ENCODE results near the gene TEPSIN.

The TEPSIN gene

DNA sequence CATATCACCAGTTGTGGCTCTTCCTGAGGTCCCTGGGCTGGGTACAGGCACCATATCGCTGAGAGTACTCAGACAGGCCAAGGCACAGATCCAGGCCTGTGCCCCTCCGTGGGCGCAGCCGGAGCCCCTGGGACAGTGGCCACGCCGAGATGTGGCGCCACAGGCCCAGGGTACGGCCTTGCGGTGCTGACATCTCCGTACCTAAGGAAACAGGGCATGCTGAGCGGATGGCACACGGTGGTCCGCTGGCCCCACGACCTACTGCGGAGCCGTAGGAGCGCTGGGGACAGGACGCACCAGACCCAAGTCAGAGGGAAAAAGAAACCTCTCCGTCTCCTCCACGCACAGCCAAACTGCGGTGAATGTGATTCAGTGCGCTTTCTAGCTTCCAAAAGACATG lies 26.7 kb upstream of the TEPSIN start:
- no peaks in the 10 kb centered on the region for H3K27me3 ChIP-seq (ENCODE audit: insufficient read depth, poor library complexity, severe bottlenecking)
- TF ChIP-seq SPI1 (IDR thresholded peaks at IDR 0.05; ENCODE audit: borderline replicate concordance, low read depth) (no peak), GABPA (IDR thresholded peaks at IDR 0.05; ENCODE audit: low read depth) (no peak), POLR2AphosphoS5 (IDR thresholded peaks at IDR 0.05; ENCODE audit: low read depth) (no peak)
- TF ChIP-seq, protein P1, sequence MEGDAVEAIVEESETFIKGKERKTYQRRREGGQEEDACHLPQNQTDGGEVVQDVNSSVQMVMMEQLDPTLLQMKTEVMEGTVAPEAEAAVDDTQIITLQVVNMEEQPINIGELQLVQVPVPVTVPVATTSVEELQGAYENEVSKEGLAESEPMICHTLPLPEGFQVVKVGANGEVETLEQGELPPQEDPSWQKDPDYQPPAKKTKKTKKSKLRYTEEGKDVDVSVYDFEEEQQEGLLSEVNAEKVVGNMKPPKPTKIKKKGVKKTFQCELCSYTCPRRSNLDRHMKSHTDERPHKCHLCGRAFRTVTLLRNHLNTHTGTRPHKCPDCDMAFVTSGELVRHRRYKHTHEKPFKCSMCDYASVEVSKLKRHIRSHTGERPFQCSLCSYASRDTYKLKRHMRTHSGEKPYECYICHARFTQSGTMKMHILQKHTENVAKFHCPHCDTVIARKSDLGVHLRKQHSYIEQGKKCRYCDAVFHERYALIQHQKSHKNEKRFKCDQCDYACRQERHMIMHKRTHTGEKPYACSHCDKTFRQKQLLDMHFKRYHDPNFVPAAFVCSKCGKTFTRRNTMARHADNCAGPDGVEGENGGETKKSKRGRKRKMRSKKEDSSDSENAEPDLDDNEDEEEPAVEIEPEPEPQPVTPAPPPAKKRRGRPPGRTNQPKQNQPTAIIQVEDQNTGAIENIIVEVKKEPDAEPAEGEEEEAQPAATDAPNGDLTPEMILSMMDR (IDR thresholded peaks at IDR 0.05; ENCODE audit: insufficient read depth, low read length): no peak
- TF ChIP-seq, protein P2, sequence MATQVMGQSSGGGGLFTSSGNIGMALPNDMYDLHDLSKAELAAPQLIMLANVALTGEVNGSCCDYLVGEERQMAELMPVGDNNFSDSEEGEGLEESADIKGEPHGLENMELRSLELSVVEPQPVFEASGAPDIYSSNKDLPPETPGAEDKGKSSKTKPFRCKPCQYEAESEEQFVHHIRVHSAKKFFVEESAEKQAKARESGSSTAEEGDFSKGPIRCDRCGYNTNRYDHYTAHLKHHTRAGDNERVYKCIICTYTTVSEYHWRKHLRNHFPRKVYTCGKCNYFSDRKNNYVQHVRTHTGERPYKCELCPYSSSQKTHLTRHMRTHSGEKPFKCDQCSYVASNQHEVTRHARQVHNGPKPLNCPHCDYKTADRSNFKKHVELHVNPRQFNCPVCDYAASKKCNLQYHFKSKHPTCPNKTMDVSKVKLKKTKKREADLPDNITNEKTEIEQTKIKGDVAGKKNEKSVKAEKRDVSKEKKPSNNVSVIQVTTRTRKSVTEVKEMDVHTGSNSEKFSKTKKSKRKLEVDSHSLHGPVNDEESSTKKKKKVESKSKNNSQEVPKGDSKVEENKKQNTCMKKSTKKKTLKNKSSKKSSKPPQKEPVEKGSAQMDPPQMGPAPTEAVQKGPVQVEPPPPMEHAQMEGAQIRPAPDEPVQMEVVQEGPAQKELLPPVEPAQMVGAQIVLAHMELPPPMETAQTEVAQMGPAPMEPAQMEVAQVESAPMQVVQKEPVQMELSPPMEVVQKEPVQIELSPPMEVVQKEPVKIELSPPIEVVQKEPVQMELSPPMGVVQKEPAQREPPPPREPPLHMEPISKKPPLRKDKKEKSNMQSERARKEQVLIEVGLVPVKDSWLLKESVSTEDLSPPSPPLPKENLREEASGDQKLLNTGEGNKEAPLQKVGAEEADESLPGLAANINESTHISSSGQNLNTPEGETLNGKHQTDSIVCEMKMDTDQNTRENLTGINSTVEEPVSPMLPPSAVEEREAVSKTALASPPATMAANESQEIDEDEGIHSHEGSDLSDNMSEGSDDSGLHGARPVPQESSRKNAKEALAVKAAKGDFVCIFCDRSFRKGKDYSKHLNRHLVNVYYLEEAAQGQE (IDR thresholded peaks at IDR 0.05; ENCODE audit: insufficient replicate concordance, low read depth): no peak
- no peak overlapping the region for H3K27ac ChIP-seq (replicated peaks)
- DNase-seq (ENCODE audit: low read depth in 1 of 2, low spot score in 1 of 2): no peak
- H3K4me3 ChIP-seq (replicated peaks; ENCODE audit: insufficient read depth, low read length): no peak overlapping the region

DNA sequence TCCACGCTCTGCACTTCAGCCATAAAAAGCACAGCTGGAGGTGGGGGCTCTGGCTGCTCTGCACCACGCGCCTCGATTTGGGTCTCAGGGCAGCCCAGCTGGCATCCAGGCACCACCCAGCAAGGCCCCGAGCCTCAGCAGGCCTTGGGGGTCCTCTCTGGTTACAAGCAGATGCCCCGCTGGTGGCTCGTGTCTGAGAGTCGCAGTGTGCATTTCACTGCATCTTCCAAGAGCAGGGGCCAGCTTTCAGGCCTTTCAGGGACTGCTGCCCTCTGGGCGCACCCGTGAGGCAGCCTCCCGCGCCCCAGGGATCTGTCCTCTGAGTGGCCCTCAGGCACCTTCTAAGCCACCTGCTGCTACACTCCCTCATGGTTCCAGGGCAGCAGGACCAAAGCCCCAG lies 25.8 kb upstream of the TEPSIN start:
- no peak for TF ChIP-seq POLR2AphosphoS5 (IDR thresholded peaks at IDR 0.05; ENCODE audit: low read depth)
- TF ChIP-seq, protein P2 (IDR thresholded peaks at IDR 0.05; ENCODE audit: insufficient replicate concordance, low read depth): no peak
- no peak for TF ChIP-seq GABPA (IDR thresholded peaks at IDR 0.05; ENCODE audit: low read depth)
- no peak for TF ChIP-seq SPI1 (IDR thresholded peaks at IDR 0.05; ENCODE audit: borderline replicate concordance, low read depth)
- TF ChIP-seq, protein P1 (IDR thresholded peaks at IDR 0.05; ENCODE audit: insufficient read depth, low read length): no peak
- H3K4me3 ChIP-seq (replicated peaks; ENCODE audit: insufficient read depth, low read length): no peak overlapping the region
- H3K27me3 ChIP-seq (ENCODE audit: insufficient read depth, poor library complexity, severe bottlenecking): no peaks in the 10 kb centered on the region
- DNase-seq (ENCODE audit: low read depth in 1 of 2, low spot score in 1 of 2): no peak
- H3K27ac ChIP-seq (replicated peaks): no peak overlapping the region

DNA sequence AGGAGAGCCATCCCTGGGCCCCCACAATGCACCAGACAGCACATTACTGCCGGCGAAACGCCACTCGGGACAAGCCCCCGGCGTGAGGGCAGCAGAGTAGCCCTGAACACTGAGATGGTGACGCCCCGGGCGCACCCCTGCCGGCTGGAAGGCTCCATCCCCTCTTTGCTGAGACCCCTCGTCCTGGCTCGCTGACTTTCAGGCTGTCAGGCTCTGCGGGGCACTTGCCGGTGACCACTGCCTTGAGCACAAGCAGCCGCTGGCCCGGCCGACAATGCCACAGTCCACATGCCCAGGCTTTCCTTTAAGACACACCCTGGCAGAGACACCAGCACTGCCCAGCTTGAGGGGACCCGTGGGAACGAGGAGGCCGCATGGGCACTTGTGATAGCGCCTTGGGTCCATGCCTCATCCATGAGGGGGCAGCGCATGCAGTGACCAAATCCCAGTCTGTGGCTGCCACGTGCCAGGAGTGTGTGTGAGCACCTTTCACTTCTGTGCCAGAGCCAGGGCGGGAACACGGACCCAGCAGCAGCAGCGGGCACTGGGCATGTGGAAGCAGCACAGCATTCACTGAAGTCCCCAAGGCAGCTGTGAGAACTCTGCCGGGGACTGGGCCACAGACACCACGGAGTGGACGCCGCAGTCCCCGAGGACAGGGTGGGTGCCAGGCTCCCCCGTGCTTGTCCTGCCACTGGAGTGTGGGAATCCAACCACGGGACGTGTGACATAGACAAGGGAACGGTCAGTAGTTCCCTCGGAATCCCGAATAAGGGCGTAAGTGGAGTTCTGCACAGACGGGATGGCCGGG lies 24.7 kb upstream of the TEPSIN start:
- TF ChIP-seq, protein P1 (IDR thresholded peaks at IDR 0.05; ENCODE audit: insufficient read depth, low read length): no peak
- no peak for TF ChIP-seq GABPA (IDR thresholded peaks at IDR 0.05; ENCODE audit: low read depth)
- no peak for TF ChIP-seq POLR2AphosphoS5 (IDR thresholded peaks at IDR 0.05; ENCODE audit: low read depth)
- TF ChIP-seq SPI1 (IDR thresholded peaks at IDR 0.05; ENCODE audit: borderline replicate concordance, low read depth): no peak
- TF ChIP-seq, protein P2 (IDR thresholded peaks at IDR 0.05; ENCODE audit: insufficient replicate concordance, low read depth): no peak
- H3K4me3 ChIP-seq (replicated peaks; ENCODE audit: insufficient read depth, low read length): no peak overlapping the region
- H3K27ac ChIP-seq (replicated peaks): no peak overlapping the region
- DNase-seq (ENCODE audit: low read depth in 1 of 2, low spot score in 1 of 2): no peak
- no peaks in the 10 kb centered on the region for H3K27me3 ChIP-seq (ENCODE audit: insufficient read depth, poor library complexity, severe bottlenecking)
